GM19239 (cell line): Measurements from ENCODE around the gene MTMR4.
"Not testable (repeated sequence)": the region's sequence is repeated elsewhere in the genome, so short reads cannot be mapped to it uniquely, and the experiment has no call there.

Experiments
- DNase-seq: peaks from one replicate; pipeline ENCODE4 v3.0.0; 2011; ENCODE audit warnings: low spot score; ENCODE audit not compliant: insufficient read length
- FAIRE-seq: peaks from 2 replicates; lab custom pipeline; 2011; peaks lifted over from hg19 to GRCh38; lab: Jason Lieb, UNC

Gene MTMR4

GRCh38 chr17:58498177-58498828 lies 16.1 kb downstream of the MTMR4 start:
- DNase-seq (no peak), FAIRE-seq (no peak)

GRCh38 chr17:58493506-58493905 lies 20.9 kb downstream of the MTMR4 start:
- DNase-seq (no peak), FAIRE-seq (no peak)

- DNase-seq: no peak
- no peak for FAIRE-seq
Observed at GRCh38 chr17:58492238-58493121, 22.0 kb downstream of the MTMR4 start.

GRCh38 chr17:58491510-58492045 lies 22.9 kb downstream of the MTMR4 start:
- FAIRE-seq: no peak
- no peak for DNase-seq

GRCh38 chr17:58488428-58488890 lies 26.0 kb downstream of the MTMR4 start:
- no peak for FAIRE-seq
- no peak for DNase-seq

- peak; percentile 49 for DNase-seq
- FAIRE-seq: no peak
Observed at GRCh38 chr17:58487589-58488427, 26.6 kb downstream of the MTMR4 start, which contains the start of gene HSF5. HSF5 (minus strand) TSS chr17:58488408; CDS start chr17:58488274, 134 bp downstream.

- FAIRE-seq: no peak
- no peak for DNase-seq
Observed at GRCh38 chr17:58484600-58484999, 29.8 kb downstream of the MTMR4 start.

GRCh38 chr17:58481798-58482197 lies 32.6 kb downstream of the MTMR4 start:
- not testable (repeated sequence) for FAIRE-seq, DNase-seq

GRCh38 chr17:58480090-58480489 lies 34.3 kb downstream of the MTMR4 start:
- FAIRE-seq: no peak
- DNase-seq: no peak

- DNase-seq (no peak), FAIRE-seq (no peak)
Observed at GRCh38 chr17:58476812-58477211, 37.6 kb downstream of the MTMR4 start.

- FAIRE-seq (no peak), DNase-seq (no peak)
Observed at GRCh38 chr17:58475985-58476384, 38.5 kb downstream of the MTMR4 start.

- FAIRE-seq (no peak), DNase-seq (no peak)
Observed at GRCh38 chr17:58470356-58470755, 44.1 kb downstream of the MTMR4 start.

- DNase-seq (no peak), FAIRE-seq (no peak)
Observed at GRCh38 chr17:58468944-58469343, 45.5 kb downstream of the MTMR4 start.

- no peak for FAIRE-seq
- DNase-seq: no peak
Observed at GRCh38 chr17:58455491-58455890, 58.9 kb downstream of the MTMR4 start.

- no peak for FAIRE-seq
- no peak for DNase-seq
Observed at GRCh38 chr17:58452738-58453137, 61.7 kb downstream of the MTMR4 start.

- FAIRE-seq: peak; percentile 97
Observed at GRCh38 chr17:58447039-58447975, 67.1 kb downstream of the MTMR4 start.

GRCh38 chr17:58446086-58446485 lies 68.4 kb downstream of the MTMR4 start:
- FAIRE-seq (no peak), DNase-seq (no peak)

More at GRCh38 chr17:58447039-58447975, 67.1 kb downstream of the MTMR4 start:
- DNase-seq: peak; percentile 30
